ENCODE measurements around the gene C12orf42. TPM values are rescaled to one million over a fixed set of nuclear protein-coding genes. Genes with fewer than 3 reads are reported as not detected.

Gene C12orf42
- total and polyA plus RNA-seq, 2 experiments from 2014 or later, result not detected

DNA sequence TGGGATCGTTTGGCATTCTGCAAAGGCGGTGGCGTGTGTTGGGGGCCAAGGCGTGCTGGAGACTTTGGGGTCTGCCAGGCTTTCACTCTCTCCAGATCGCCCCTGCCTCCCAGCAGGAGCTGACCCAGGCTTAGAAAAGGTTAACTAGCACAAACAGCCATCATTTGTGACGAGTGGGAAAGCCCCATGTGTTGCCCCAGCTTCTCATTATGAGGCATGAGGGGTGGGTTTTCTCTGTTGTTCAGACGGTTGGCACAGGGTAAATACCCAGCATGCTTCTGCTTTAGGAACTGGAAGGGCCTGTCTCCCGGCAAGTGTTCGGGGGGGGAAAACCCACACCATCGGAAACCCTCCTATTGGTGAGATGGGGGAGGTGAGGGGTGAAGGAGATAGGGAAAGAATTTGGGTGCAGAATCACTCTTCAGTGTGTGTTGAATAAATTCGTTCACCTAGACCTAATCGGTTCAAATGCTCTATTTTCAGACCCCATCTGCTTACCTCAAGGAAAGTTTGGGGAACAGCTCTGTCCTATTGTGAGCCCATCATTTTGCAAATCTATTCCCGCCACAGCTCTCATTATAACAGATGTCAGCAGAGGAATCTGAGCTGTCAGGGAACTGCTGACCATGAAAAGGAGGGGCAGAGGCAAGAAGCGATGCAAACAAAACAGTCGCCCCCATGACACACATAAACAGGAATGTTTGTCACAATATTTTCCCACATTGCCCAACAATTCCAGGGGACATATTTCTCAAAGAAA lies 34.7 kb upstream of the C12orf42 start:
- no peak overlapping the region for H3K9ac ChIP-seq
- peaks cover 12% of the 10 kb centered on the region for H3K27me3 ChIP-seq (replicated peaks; ENCODE audit: insufficient read depth)
- H3K79me2 ChIP-seq (ENCODE audit: insufficient read depth), result no peaks in the 10 kb centered on the region
- H3K4me1 ChIP-seq (ENCODE audit: insufficient read depth), result no peaks in the 10 kb centered on the region
- no peak overlapping the region for H3K4me2 ChIP-seq (ENCODE audit: unreplicated experiment)
- H3K9me2 ChIP-seq (ENCODE audit: insufficient read depth), result no peaks in the 10 kb centered on the region
- H3K9me3 ChIP-seq (ENCODE audit: low read depth), result no peaks in the 10 kb centered on the region
- no peak overlapping the region for H3K27ac ChIP-seq
- H3F3A ChIP-seq (ENCODE audit: insufficient read depth), result no peaks in the 10 kb centered on the region
- WGBS, 2 experiments (ENCODE audit: low coverage in 1 of 2, low lambda C conversion rate in 2 of 2, missing lambda C conversion rate in 2 of 2), result 5 to 9% methylated on average over 15 of the region's 15 CpGs
- no peak for DNase-seq
- H3K36me3 ChIP-seq (ENCODE audit: low read depth), result no peaks in the 10 kb centered on the region
- in situ Hi-C loops (cut with MboI), result no loop called here
- H2AFZ ChIP-seq, result no peak overlapping the region
- H4K20me1 ChIP-seq (ENCODE audit: insufficient read depth), result no peaks in the 10 kb centered on the region
- no peak for TF ChIP-seq EZH2 (IDR thresholded peaks at IDR 0.05; ENCODE audit: insufficient read depth, poor library complexity, severe bottlenecking)
- TF ChIP-seq EZH2phosphoT487 (IDR thresholded peaks at IDR 0.05; ENCODE audit: insufficient read depth, low read depth), result no peak
- no peak overlapping the region for H3K4me3 ChIP-seq

DNA sequence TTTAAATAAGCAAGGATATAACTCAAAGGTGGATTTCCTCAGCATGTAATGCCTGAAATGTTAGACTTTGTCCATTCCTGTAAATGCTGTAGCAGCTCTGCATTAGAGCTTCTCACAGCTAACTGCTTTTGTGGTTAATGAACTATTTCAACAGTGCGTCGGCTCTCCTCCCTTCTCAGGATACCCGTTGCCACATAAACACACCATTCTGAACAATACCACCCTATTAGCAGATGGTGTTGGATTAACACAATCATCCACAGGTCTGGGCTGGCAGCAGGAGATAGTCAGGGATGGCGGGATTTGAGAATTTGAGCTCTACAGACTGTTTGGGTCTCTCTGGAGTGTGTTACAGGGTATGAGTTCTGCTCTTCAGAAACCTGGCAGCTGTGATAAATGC lies 33.5 kb upstream of the C12orf42 start:
- Histone ChIP-seq H3K9me3 (ENCODE audit: low read depth) (no peaks in the 10 kb centered on the region), H3K27ac (no peak overlapping the region), H3F3A (ENCODE audit: insufficient read depth) (no peaks in the 10 kb centered on the region), H4K20me1 (ENCODE audit: insufficient read depth) (no peaks in the 10 kb centered on the region), H3K4me1 (ENCODE audit: insufficient read depth) (no peaks in the 10 kb centered on the region), H3K9me2 (ENCODE audit: insufficient read depth) (no peaks in the 10 kb centered on the region), H3K79me2 (ENCODE audit: insufficient read depth) (no peaks in the 10 kb centered on the region), H3K9ac (no peak overlapping the region), H3K4me3 (no peak overlapping the region), H2AFZ (no peak overlapping the region), H3K36me3 (ENCODE audit: low read depth) (no peaks in the 10 kb centered on the region), H3K27me3 (replicated peaks; ENCODE audit: insufficient read depth) (peaks cover 12% of the 10 kb centered on the region), H3K4me2 (ENCODE audit: unreplicated experiment) (no peak overlapping the region)
- WGBS, 2 experiments (ENCODE audit: low coverage in 1 of 2, low lambda C conversion rate in 2 of 2, missing lambda C conversion rate in 2 of 2), result 26 to 37% methylated on average over 4 of the region's 4 CpGs
- TF ChIP-seq EZH2phosphoT487 (IDR thresholded peaks at IDR 0.05; ENCODE audit: insufficient read depth, low read depth) (no peak), EZH2 (IDR thresholded peaks at IDR 0.05; ENCODE audit: insufficient read depth, poor library complexity, severe bottlenecking) (no peak)
- no peak for DNase-seq
- in situ Hi-C loops (cut with MboI), result no loop called here

DNA sequence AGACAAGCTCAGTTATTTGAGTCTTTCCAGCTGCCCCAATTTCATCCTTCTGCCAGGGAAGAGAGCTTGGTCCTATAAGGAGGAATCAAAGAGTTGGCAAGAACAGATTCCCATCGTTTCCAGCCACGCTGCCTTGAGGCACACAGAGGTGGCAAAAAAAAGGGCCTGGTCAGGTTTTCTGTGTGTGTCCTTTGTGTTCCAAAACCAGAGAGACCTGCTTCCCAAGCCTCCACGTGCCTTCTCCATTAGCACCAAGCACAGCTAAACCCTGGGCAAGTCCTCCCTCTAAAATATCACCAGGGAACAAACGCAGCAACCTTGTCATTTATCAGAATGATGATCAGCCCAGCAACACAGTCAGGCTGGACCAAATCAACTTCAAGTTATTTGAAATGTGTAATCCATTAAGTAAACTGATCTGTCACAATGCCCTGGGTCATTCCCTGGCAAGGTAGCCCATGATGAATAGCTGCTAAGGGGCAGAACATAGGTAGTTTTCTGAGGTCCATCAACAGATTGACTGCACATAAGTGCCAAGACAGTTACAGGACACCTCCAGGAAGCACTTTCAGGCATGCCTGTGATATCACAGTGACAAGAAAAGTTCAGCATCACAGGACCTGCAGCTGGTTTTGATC lies 28.6 kb upstream of the C12orf42 start:
- no peaks in the 10 kb centered on the region for H3K4me1 ChIP-seq (ENCODE audit: insufficient read depth)
- H3F3A ChIP-seq (ENCODE audit: insufficient read depth), result no peaks in the 10 kb centered on the region
- no peaks in the 10 kb centered on the region for H3K27me3 ChIP-seq (replicated peaks; ENCODE audit: insufficient read depth)
- no peak overlapping the region for H2AFZ ChIP-seq
- H3K27ac ChIP-seq, result no peak overlapping the region
- no peak for TF ChIP-seq EZH2phosphoT487 (IDR thresholded peaks at IDR 0.05; ENCODE audit: insufficient read depth, low read depth)
- no peak for TF ChIP-seq EZH2 (IDR thresholded peaks at IDR 0.05; ENCODE audit: insufficient read depth, poor library complexity, severe bottlenecking)
- in situ Hi-C loops (cut with MboI), result no loop called here
- no peaks in the 10 kb centered on the region for H3K79me2 ChIP-seq (ENCODE audit: insufficient read depth)
- H3K36me3 ChIP-seq (ENCODE audit: low read depth), result no peaks in the 10 kb centered on the region
- H3K4me3 ChIP-seq, result no peak overlapping the region
- no peak overlapping the region for H3K4me2 ChIP-seq (ENCODE audit: unreplicated experiment)
- WGBS, 2 experiments (ENCODE audit: low coverage in 1 of 2, low lambda C conversion rate in 2 of 2, missing lambda C conversion rate in 2 of 2), result 5 to 11% methylated on average over 4 of the region's 4 CpGs
- H3K9ac ChIP-seq, result no peak overlapping the region
- no peaks in the 10 kb centered on the region for H3K9me3 ChIP-seq (ENCODE audit: low read depth)
- H3K9me2 ChIP-seq (ENCODE audit: insufficient read depth), result no peaks in the 10 kb centered on the region
- DNase-seq, result no peak
- H4K20me1 ChIP-seq (ENCODE audit: insufficient read depth), result no peaks in the 10 kb centered on the region

DNA sequence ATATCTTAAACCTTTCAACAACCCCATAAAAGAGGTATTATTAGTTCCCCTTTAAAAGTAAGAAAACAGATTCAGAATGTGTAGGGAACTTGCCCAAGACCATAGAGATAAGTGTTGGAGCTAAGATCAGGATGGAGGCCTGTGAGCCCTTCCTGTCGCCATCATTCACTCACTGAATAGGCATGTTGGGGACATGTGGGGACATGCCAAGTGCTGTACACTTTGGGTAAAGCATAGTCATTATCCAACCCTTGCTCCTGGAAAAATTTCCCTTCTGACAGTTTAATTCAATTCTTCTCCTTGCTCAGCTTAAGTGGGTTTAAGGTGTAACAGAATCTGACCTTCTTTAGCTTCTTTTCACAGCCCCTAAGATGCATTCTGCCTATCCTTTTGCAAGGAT lies 28.0 kb upstream of the C12orf42 start:
- H3K4me3 ChIP-seq, result no peak overlapping the region
- H3K36me3 ChIP-seq (ENCODE audit: low read depth), result no peaks in the 10 kb centered on the region
- H3K9ac ChIP-seq, result no peak overlapping the region
- H3K4me2 ChIP-seq (ENCODE audit: unreplicated experiment), result no peak overlapping the region
- no peaks in the 10 kb centered on the region for H3K9me3 ChIP-seq (ENCODE audit: low read depth)
- TF ChIP-seq EZH2phosphoT487 (IDR thresholded peaks at IDR 0.05; ENCODE audit: insufficient read depth, low read depth), result no peak
- no peak for TF ChIP-seq EZH2 (IDR thresholded peaks at IDR 0.05; ENCODE audit: insufficient read depth, poor library complexity, severe bottlenecking)
- H3K27ac ChIP-seq, result no peak overlapping the region
- H2AFZ ChIP-seq, result no peak overlapping the region
- in situ Hi-C loops (cut with MboI), result no loop called here
- no peaks in the 10 kb centered on the region for H4K20me1 ChIP-seq (ENCODE audit: insufficient read depth)
- no peaks in the 10 kb centered on the region for H3K4me1 ChIP-seq (ENCODE audit: insufficient read depth)
- WGBS, 2 experiments (ENCODE audit: low coverage in 1 of 2, low lambda C conversion rate in 2 of 2, missing lambda C conversion rate in 2 of 2), result 20 to 43% methylated on average over 1 of the region's 1 CpG
- H3K79me2 ChIP-seq (ENCODE audit: insufficient read depth), result no peaks in the 10 kb centered on the region
- DNase-seq, result no peak
- H3F3A ChIP-seq (ENCODE audit: insufficient read depth), result no peaks in the 10 kb centered on the region
- no peaks in the 10 kb centered on the region for H3K9me2 ChIP-seq (ENCODE audit: insufficient read depth)
- H3K27me3 ChIP-seq (replicated peaks; ENCODE audit: insufficient read depth), result no peaks in the 10 kb centered on the region

Data from GM23248 (cell line).